ENCODE results near the gene RNF32.

DNA sequence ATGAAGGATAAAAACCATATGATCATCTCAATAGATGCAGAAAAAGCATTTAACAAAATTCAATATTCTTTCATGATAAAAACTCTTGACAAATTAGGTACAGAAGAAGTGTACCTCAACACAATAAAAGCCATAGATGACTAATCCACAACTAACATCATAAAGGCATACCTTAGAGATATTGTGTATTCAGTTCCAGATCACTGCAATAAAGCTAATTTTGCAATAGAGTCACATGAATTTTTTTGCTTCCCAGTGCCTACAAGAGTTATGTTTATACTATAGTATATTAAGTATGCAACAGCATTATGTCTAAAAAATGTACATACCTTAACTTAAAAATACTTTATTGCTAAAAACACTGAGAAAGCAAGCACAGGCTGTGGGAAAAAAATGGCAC lies 18.9 kb upstream of the RNF32 start:
- TF ChIP-seq, protein P1, sequence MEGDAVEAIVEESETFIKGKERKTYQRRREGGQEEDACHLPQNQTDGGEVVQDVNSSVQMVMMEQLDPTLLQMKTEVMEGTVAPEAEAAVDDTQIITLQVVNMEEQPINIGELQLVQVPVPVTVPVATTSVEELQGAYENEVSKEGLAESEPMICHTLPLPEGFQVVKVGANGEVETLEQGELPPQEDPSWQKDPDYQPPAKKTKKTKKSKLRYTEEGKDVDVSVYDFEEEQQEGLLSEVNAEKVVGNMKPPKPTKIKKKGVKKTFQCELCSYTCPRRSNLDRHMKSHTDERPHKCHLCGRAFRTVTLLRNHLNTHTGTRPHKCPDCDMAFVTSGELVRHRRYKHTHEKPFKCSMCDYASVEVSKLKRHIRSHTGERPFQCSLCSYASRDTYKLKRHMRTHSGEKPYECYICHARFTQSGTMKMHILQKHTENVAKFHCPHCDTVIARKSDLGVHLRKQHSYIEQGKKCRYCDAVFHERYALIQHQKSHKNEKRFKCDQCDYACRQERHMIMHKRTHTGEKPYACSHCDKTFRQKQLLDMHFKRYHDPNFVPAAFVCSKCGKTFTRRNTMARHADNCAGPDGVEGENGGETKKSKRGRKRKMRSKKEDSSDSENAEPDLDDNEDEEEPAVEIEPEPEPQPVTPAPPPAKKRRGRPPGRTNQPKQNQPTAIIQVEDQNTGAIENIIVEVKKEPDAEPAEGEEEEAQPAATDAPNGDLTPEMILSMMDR (IDR thresholded peaks at IDR 0.05; ENCODE audit: insufficient read depth, low read depth, low read length): no peak
- no peak for TF ChIP-seq EZH2 (IDR thresholded peaks at IDR 0.05; ENCODE audit: insufficient read depth, low read length)
